GM12873 (cell line): ENCODE results near the gene NDUFB4.

Experiments used
- CTCF ChIP-seq: IDR thresholded peaks from 2 replicates; pipeline ENCODE4 v1.5.1; 2012; ENCODE audit warnings: low read depth, mild to moderate bottlenecking, moderate library complexity, low read length, control low read depth; ENCODE audit not compliant: insufficient read depth; ENCODE audit errors: missing control alignments

NDUFB4 gene

DNA sequence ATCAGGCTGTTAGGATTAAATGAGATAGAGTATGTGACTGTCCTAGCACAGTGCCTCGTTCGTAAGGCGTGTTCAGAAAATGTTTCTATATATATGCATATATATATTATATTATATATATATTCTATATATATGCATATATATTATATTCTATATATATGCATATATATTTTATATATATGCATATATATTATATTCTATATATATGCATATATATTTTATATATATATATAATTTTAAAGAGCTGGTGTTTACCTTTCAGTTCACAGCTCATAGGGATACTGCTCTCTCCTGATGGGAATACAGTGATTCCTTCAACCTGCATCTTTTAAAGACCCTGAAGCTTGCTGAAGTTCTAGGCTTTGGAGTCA lies 702 bp downstream of the NDUFB4 start:
- TF ChIP-seq CTCF, result no peak

- TF ChIP-seq CTCF, result no peak
These were observed 1.4 kb downstream of the NDUFB4 start for GRCh38 chr3:120597445-120598049.

GRCh38 chr3:120599211-120599610 lies 3.1 kb downstream of the NDUFB4 start:
- TF ChIP-seq CTCF, result no peak

GRCh38 chr3:120601554-120601953 lies 5.4 kb downstream of the NDUFB4 start:
- TF ChIP-seq CTCF, result no peak

DNA sequence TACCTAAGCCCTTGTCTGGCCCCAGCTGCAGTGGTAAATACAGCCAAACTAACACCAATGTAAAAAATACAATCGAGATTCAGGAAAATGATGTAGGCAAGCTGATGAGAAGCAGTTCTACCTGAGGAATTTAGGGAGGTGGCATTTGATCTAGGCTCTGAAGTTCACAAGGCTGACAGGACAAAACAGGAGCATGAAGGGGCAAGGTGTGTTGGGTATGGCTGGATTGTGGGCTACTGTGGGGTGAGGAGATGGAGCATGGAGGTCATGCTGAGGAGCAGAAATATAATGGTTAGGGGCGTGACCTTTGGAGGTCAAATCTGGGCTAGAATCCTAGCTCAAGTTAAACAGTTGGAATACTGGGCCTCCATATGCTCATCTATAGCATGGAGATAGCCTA lies 6.5 kb downstream of the NDUFB4 start:
- no peak for TF ChIP-seq CTCF

- TF ChIP-seq CTCF, result no peak
These were observed 8.2 kb downstream of the NDUFB4 start for GRCh38 chr3:120604382-120604781.

DNA sequence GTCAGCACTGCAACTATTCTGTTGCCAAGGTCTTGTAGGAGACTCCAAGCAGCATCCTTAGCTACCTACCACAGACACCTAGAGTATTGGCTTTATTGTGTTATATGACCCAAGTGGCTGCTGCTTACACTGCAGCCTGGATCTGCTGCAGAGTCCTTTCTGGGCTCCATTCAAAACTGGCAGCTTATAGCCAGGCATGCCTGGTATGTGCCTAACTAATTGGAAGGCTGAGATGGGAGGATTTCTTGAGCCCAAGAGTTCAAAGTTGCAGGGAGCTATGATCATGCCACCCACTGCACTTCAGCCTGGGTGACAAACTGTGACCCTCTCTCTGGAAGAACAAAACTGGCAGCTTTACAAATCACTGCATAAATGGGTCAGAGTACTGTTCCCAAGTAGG lies 8.6 kb downstream of the NDUFB4 start:
- no peak for TF ChIP-seq CTCF

- TF ChIP-seq CTCF, result no peak
These were observed 12.4 kb downstream of the NDUFB4 start for GRCh38 chr3:120608506-120608905.
